HG03097 (cell line): ENCODE data around the gene ARPC5.
"Not testable (repeated sequence)": the region's sequence is repeated elsewhere in the genome, so short reads cannot be mapped to it uniquely, and the experiment has no call there.

ENCODE experiments used
- ATAC-seq: cut with Tn5 transposase; IDR thresholded peaks from one replicate; pipeline ENCODE4 v1.9.1; 2021; ENCODE audit not compliant: unreplicated experiment, low FRiP score

ARPC5 gene

DNA sequence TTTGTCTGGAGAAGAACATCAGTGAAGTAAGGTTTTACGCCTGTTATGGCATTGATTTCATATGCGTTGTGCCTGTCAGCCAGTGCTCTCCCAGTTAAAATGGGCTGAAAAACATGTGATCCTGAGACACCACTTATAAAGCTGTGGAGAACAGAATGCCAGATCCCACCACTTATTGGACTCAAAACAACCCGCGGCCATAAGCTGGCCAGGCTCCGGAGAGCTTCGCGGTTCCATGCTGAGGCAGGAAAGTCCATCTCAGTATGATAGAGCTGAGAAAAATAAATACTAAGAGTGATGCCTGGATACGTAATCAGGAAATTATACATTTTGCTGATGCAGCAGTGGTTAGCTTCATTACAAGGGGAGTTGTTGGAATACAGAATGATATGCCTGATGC is 12.5 kb upstream of the ARPC5 start:
- no peak for ATAC-seq

GRCh38 chr1:183646776-183647175 is 11.2 kb upstream of the ARPC5 start:
- no peak for ATAC-seq

DNA sequence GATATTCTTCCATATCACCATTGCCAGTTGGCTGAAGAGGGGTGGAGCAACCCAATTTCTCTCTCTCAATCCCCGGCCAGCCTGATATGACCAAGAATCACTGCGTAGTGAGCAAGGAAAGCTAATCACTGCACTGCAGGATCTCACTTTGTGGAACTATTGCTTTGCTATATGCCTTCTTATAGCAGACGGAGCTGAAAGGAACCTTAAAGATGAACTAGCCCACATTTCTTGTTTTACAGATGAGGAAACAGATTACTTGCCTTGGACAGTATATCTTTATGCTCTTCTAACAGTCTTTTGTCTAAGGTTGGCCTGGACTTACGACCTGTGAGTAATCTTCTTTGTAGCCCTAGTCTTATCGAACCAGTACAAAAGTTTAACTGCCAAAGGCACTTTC is 9.9 kb upstream of the ARPC5 start:
- ATAC-seq, result no peak

- no peak for ATAC-seq
Observed at GRCh38 chr1:183642166-183642565, 6.6 kb upstream of the ARPC5 start.

- no peak for ATAC-seq
Observed at GRCh38 chr1:183640193-183640592, 4.6 kb upstream of the ARPC5 start.

DNA sequence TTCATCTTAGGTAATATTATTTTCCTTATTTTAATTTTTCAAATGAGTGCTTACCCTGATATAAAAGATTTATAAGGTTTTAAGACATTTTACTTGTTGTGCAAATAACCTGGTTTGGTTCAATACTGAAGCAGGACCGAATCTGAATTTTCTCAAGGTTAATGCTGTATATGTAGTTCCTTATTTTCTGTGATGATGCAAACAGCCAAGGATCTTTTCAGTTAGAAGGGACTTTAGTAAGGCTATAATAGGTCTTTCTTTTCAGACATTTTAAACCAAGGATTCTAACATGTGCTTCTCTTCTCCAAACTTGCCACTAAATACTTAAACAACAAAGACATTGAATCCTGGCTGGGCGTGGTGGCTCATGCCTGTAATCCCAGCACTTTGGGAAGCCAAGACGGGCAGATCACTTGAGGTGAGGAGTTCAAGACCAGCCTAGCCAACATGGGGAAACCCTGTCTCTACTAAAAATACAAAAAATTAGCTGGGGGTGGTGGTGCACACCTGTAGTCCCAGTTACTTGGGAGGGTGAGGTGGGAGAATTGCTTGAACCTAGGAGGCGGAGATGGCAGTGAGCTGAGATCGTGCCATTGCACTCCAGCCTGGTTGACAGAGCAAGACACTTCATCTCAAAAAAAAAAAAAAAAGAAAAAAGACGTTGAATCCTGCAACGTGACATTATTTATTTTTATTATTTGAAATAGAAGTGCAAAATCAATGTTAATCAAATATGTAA is 3.2 kb upstream of the ARPC5 start:
- no peak for ATAC-seq

GRCh38 chr1:183636783-183637182 is 1.2 kb upstream of the ARPC5 start:
- no peak for ATAC-seq

DNA sequence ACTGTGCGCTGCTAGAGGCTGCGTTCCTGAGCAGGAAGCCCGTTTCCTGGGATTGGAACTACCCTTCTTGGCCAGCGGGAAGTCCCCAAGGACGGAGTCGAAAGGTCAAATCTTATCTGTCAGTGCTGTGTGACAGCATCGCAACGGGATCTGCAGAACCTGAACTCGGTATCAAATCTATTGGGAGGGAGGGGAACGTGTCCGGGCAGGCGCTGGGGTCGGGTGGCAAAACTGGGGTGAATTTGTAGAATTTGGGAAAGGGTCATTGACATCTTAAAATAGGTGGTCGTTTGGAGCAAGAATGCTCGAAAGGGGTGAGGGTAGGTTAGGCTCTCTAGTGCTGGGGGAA is 725 bp upstream of the ARPC5 start:
- ATAC-seq, result no peak

GRCh38 chr1:183635099-183635605 is 431 bp downstream of the ARPC5 start:
- peak; percentile 5 for ATAC-seq

GRCh38 chr1:183634429-183635065 is 1.0 kb downstream of the ARPC5 start:
- ATAC-seq, result no peak

GRCh38 chr1:183633676-183634343 is 1.8 kb downstream of the ARPC5 start:
- ATAC-seq, result peak; percentile 37

- ATAC-seq, result no peak
Observed at GRCh38 chr1:183632964-183633363, 2.6 kb downstream of the ARPC5 start.

DNA sequence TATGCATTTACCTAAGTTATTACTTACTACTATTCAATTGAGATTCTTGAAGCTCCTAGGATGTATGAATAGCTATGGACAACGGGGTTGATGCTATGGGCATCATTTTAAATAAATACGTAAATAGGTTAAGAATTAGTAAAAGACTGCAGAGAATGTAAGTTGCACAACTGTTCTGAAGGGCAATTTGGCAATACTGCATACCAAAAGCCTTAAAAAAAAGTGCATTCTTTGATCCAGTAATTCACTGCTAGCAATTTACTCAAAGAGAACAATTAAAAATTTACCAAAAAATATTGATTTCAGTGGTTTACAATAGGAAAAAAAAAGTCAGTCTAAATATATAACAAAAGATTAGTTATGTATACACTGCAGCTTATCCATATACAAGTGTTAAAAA is 3.5 kb downstream of the ARPC5 start:
- no peak for ATAC-seq

GRCh38 chr1:183630748-183631147 is 4.8 kb downstream of the ARPC5 start:
- ATAC-seq, result no peak

GRCh38 chr1:183628537-183628936 is 7.0 kb downstream of the ARPC5 start:
- ATAC-seq, result no peak

- not testable (repeated sequence) for ATAC-seq
Observed at GRCh38 chr1:183626236-183626635, 9.3 kb downstream of the ARPC5 start.

- ATAC-seq, result no peak
Observed at GRCh38 chr1:183622884-183623785, 12.4 kb downstream of the ARPC5 start.

GRCh38 chr1:183622013-183622412 is 13.6 kb downstream of the ARPC5 start:
- ATAC-seq, result no peak

DNA sequence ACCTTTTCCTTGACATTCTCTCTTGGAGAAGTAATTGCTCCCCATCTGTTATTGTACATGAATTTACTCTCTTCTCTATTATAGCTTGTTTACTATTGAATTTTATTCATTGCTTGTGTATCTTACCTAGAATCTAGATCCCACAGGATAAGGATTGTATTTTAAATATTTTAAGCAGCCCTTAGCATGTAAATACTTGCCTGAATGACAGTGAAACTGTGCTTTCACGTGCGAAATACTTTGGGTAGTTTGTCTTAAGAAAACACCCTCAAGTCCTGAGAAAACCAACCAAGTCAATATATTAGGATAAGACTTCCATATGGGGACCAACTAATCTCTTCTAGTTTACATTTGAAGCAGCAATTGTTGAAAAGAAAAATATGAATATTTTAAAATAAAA is 15.3 kb downstream of the ARPC5 start:
- no peak for ATAC-seq

- ATAC-seq, result no peak
Observed at GRCh38 chr1:183619781-183620180, 15.8 kb downstream of the ARPC5 start.

GRCh38 chr1:183618202-183618601 is 17.4 kb downstream of the ARPC5 start:
- ATAC-seq, result not testable (repeated sequence)
